ENCODE measurements around the gene CCL22. TPM values are rescaled to one million over a fixed set of nuclear protein-coding genes. Genes with fewer than 3 reads are reported as not detected.
"Not testable (repeated sequence)": the region's sequence is repeated elsewhere in the genome, so short reads cannot be mapped to it uniquely, and the experiment has no call there.

Gene CCL22
- total RNA-seq, 1 experiment from 2014 or later = not detected

DNA sequence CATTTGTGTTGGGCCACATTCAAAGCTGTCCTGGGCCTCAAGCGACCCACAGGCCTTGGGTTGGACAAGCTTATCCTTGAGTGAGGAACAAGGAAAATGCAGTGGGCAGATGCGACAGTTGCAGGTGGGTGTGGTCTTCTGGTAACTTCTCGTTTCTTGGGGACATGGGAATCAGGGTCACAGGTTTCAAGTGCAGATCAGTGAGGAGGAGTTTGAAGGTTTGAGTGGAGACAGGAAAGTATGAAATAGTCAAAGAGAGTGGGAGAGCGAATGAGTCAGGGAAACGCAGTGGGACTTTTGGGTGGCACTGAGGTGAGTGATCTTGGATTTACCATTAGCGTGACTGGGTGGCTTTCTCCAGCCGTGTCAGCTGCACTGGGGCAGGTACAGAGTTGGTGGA, 15.4 kb upstream of the CCL22 start:
- DNase-seq (ENCODE audit: low read depth, low spot score) = no peak
- in situ Hi-C loops (cut with HindIII; ENCODE audit: low pct_unique_long_range_greater_than_20kb, low sequenced_read_pairs) = no loop called here

DNA sequence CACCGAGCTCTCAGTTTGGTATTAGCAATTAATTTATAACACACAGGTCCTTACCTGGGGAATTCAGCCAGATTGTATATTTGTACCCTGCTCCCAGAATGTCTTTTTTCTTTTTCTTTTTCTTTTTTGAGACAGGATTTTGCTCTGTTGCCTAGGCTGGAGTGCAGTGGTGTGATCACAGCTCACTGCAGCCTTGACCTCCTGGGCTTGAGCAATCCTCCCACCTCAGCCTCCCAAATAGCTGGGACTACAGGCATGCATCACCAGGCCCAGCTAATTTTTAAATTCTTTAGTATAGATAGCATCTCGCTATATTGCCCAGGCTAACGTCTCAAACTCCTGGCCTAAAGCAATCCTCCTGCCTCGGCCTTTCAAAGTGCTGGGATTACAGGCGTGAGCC, 14.5 kb upstream of the CCL22 start:
- DNase-seq (ENCODE audit: low read depth, low spot score); in situ Hi-C loops (cut with HindIII; ENCODE audit: low pct_unique_long_range_greater_than_20kb, low sequenced_read_pairs): not testable (repeated sequence)

GRCh38 chr16:57345021-57345420, 13.6 kb upstream of the CCL22 start:
- in situ Hi-C loops (cut with HindIII; ENCODE audit: low pct_unique_long_range_greater_than_20kb, low sequenced_read_pairs) = no loop called here

DNA sequence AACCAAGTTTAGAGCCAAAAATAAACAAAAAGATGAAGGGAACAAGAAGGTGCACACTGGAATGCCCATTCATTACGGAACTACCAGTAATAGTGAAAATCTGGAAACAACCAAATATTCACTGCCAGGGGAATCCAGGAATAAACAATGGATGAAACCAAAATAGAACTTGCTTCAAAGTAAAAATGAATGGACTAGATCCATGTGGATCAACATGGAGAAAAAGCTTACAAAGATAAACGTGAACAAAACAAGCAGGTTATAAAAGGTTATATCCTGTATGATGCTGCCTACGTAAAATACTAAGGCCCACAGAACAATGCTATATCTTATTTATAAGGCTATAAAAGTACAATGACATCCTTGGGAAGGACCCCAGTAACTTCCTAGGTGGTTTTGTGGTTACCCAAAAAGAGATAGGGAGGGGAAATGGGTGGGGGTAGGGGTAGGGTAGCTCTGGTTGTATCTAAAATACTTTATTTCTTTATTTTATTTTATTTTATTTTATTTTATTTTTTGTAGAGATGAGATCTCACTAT, 12.8 kb upstream of the CCL22 start:
- in situ Hi-C loops (cut with HindIII; ENCODE audit: low pct_unique_long_range_greater_than_20kb, low sequenced_read_pairs) = no loop called here
- DNase-seq (ENCODE audit: low read depth, low spot score) = no peak

More at GRCh38 chr16:57345021-57345420, 13.6 kb upstream of the CCL22 start:
- no peak for DNase-seq (ENCODE audit: low read depth, low spot score)

- in situ Hi-C loops (cut with HindIII; ENCODE audit: low pct_unique_long_range_greater_than_20kb, low sequenced_read_pairs) = no loop called here
- no peak for DNase-seq (ENCODE audit: low read depth, low spot score)
Measured at GRCh38 chr16:57347858-57348257, 10.7 kb upstream of the CCL22 start.

GRCh38 chr16:57348327-57348726, 10.3 kb upstream of the CCL22 start:
- in situ Hi-C loops (cut with HindIII; ENCODE audit: low pct_unique_long_range_greater_than_20kb, low sequenced_read_pairs) = no loop called here
- no peak for DNase-seq (ENCODE audit: low read depth, low spot score)

DNA sequence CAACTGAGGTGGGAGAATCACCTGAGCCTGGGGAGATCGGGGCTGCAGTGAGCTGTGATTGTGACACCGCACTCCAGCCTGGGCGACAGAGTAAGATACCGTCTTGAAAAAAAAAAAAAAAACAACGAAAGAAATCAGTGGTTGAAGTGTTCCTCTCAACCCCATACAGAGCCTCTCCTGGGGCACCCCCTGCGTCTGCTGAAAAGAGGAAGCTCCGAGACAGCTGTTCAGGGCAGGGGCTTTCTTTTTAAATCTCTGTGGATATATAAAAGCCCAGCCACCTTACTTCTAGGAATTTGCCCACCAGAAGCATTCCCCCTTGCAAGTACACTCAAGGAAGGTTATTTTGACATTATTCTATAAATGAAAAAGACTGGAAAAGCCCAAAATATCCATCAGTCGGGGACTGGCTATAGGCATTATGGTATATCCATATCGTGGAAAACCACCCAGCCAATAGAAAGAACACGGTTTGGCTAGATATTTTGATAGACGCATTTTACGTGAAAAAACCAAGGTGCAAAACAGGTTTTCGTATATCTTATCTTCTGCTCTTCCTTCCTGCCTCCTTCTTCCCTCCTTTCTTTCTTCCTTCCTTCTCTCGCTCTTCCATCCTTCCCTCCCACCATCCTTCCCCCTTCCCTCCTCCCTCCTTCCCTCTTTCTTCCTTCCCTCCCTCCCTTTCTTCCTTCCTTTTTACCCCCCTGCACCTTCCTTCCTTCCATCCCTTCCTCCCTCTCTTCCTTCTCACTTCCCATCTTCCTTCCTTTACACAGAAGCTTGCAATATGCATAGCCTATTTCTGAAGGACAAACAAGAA, 9.2 kb upstream of the CCL22 start:
- in situ Hi-C loops (cut with HindIII; ENCODE audit: low pct_unique_long_range_greater_than_20kb, low sequenced_read_pairs) = no loop called here
- no peak for DNase-seq (ENCODE audit: low read depth, low spot score)

DNA sequence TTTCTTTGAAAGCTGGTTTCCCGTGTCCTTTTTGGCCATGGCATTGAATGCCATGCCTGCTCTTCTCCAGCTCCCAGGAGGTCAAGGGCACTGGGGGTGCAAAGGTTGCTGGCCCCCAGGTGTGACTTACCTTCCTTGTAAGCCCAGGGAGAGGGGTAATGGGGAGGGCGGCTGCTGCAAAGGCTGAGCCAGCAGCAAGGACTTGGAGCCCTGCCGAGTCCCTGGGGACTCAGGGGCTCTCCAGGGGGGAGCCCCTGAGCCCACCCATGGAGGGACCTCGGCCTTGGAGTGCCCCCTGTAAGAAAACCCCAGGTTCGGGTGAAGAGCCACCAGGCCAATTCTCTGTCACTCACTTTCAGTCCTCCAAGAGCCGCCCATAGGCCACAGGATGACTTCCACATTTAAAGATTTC, 5.9 kb upstream of the CCL22 start:
- in situ Hi-C loops (cut with HindIII; ENCODE audit: low pct_unique_long_range_greater_than_20kb, low sequenced_read_pairs) = no loop called here
- no peak for DNase-seq (ENCODE audit: low read depth, low spot score)

DNA sequence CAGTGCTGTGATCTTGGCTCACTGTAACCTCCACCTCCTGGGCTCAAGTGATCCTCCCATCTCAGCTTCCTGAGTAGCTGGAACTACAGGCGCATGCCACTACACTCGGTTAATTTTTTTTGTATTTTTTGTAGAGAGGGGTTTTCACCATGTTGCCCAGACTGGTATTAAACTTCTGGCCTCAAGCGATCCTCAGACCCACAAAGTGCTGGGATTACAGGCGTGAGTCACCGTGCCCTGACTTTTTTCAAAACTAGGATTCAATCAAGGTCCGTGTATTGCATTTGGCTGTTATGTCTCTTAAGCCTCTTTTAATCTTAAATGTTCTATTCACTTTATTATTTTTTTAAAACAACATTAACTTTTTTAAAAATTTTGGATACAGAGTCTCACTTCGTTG, 4.3 kb upstream of the CCL22 start:
- in situ Hi-C loops (cut with HindIII; ENCODE audit: low pct_unique_long_range_greater_than_20kb, low sequenced_read_pairs) = no loop called here
- no peak for DNase-seq (ENCODE audit: low read depth, low spot score)

GRCh38 chr16:57355898-57356414, 2.6 kb upstream of the CCL22 start:
- DNase-seq (ENCODE audit: low read depth, low spot score) = no peak
- in situ Hi-C loops (cut with HindIII; ENCODE audit: low pct_unique_long_range_greater_than_20kb, low sequenced_read_pairs) = no loop called here

DNA sequence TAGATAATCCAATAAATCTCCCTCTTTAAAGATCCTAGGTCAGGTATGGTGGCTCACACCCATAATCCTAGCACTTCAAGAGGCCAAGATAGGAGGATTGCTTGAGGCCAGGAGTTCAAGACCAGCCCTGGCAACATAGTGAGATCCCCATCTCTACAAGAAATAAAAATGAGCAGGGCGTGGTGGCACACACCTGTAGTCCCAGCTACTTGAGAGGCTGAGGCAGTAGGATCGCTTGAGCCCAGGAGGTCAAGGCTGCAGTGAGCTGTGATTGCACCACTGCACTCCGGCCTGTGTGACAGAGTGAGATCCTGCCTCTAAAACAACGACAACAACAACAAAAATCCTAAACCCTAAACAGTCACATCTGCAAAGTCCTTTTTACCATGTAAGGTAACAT, 2.0 kb upstream of the CCL22 start:
- no peak for DNase-seq (ENCODE audit: low read depth, low spot score)
- in situ Hi-C loops (cut with HindIII; ENCODE audit: low pct_unique_long_range_greater_than_20kb, low sequenced_read_pairs) = no loop called here

- in situ Hi-C loops (cut with HindIII; ENCODE audit: low pct_unique_long_range_greater_than_20kb, low sequenced_read_pairs) = no loop called here
- DNase-seq (ENCODE audit: low read depth, low spot score) = no peak
Measured at GRCh38 chr16:57357330-57358085, 1.1 kb upstream of the CCL22 start.

DNA sequence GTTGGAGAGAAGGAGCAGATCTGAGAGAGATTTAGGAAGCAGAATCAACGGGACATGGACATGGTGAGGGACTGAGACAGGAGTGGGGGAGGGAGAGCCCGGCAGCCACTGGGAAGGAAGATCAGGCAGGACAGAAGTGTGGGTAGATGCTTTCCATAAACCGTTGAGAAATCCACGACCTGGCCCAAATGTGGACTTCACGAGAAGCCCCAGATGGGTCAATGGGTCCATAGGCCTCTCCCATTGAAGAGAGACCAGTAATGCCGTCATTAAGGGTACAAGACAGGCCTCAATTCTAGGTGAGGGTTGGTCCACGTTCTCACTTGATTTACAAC, 530 bp upstream of the CCL22 start:
- DNase-seq (ENCODE audit: low read depth, low spot score) = no peak
- in situ Hi-C loops (cut with HindIII; ENCODE audit: low pct_unique_long_range_greater_than_20kb, low sequenced_read_pairs) = no loop called here

DNA sequence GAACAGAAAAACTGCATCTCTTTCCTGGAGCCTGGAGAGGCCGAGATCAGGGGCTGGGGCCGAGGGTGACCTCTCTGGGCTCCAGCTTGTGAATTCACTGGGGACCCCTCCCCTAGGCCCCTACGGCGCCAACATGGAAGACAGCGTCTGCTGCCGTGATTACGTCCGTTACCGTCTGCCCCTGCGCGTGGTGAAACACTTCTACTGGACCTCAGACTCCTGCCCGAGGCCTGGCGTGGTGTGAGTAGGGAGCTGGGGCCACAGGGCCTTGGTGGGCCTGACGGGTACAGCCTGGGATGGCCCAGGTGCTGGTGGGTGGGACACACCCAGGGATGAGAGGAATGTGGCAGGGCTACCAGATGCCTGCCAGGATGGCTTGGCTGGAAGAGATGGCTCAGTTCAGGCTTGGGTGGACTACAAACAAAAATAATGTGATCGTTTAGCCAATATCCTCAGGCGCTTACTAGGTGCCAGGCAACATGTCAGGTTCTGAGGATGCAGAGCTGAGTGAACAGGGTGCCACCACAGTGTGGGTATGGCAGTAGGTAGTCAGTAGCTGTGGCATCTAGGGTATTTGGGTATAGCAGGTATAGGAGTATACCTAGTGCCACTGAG, 1.8 kb downstream of the CCL22 start:
- in situ Hi-C loops (cut with HindIII; ENCODE audit: low pct_unique_long_range_greater_than_20kb, low sequenced_read_pairs) = no loop called here
- DNase-seq (ENCODE audit: low read depth, low spot score) = no peak

GRCh38 chr16:57361404-57361803, 2.8 kb downstream of the CCL22 start:
- DNase-seq (ENCODE audit: low read depth, low spot score) = no peak
- in situ Hi-C loops (cut with HindIII; ENCODE audit: low pct_unique_long_range_greater_than_20kb, low sequenced_read_pairs) = no loop called here

GRCh38 chr16:57364143-57364542, 5.6 kb downstream of the CCL22 start:
- in situ Hi-C loops (cut with HindIII; ENCODE audit: low pct_unique_long_range_greater_than_20kb, low sequenced_read_pairs) = no loop called here

DNA sequence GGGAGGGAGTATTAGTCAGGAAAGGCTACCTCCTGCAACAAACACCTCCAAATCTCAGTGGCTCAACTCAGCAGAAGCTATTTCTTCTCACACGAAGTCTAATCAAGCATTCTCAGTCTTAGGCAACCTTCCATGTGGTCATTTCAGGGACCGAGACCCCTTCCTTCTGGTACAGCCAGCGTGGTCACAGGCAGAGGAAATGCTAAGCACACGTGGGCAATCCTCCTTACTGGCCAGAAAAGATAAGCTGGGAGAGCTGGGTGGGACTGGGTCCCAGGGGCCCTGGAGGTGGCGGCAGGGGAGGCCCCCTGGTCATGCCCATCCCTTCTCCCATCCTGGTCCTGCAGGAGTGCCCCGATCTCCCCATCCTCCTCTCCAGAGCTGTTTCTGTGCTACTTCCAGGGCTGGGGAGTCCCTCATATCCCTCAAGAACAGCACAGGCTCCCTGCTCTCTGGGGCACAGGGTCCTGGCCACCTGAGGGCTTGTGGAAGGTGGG, 8.0 kb downstream of the CCL22 start:
- no peak for DNase-seq (ENCODE audit: low read depth, low spot score)
- in situ Hi-C loops (cut with HindIII; ENCODE audit: low pct_unique_long_range_greater_than_20kb, low sequenced_read_pairs) = no loop called here

More at GRCh38 chr16:57364143-57364542, 5.6 kb downstream of the CCL22 start:
- no peak for DNase-seq (ENCODE audit: low read depth, low spot score)

- no peak for DNase-seq (ENCODE audit: low read depth, low spot score)
- in situ Hi-C loops (cut with HindIII; ENCODE audit: low pct_unique_long_range_greater_than_20kb, low sequenced_read_pairs) = no loop called here
Measured at GRCh38 chr16:57367116-57367752, 8.7 kb downstream of the CCL22 start.
